Fibroblast of lung (primary cell): ENCODE data around the gene FGF5.

Source experiments
- EZH2 ChIP-seq: IDR thresholded peaks from 2 replicates; pipeline ENCODE4 v1.5.1; 2012; ENCODE audit warnings: low read length, control low read depth, mild to moderate bottlenecking; ENCODE audit errors: missing control alignments
- TF ChIP-seq, protein P1 (sequence below), 2 donors: IDR thresholded peaks in 1 of 2; conservative IDR thresholded peaks in 1 of 2; 1 replicate in 1 of 2; 2 replicates in 1 of 2; pipeline ENCODE4 v1.5.1; 2011 to 2012; ENCODE audit warnings: low read length in 2 of 2, control low read depth in 1 of 2, inconsistent platforms in 1 of 2, low read depth in 1 of 2, mild to moderate bottlenecking in 1 of 2

DNA sequence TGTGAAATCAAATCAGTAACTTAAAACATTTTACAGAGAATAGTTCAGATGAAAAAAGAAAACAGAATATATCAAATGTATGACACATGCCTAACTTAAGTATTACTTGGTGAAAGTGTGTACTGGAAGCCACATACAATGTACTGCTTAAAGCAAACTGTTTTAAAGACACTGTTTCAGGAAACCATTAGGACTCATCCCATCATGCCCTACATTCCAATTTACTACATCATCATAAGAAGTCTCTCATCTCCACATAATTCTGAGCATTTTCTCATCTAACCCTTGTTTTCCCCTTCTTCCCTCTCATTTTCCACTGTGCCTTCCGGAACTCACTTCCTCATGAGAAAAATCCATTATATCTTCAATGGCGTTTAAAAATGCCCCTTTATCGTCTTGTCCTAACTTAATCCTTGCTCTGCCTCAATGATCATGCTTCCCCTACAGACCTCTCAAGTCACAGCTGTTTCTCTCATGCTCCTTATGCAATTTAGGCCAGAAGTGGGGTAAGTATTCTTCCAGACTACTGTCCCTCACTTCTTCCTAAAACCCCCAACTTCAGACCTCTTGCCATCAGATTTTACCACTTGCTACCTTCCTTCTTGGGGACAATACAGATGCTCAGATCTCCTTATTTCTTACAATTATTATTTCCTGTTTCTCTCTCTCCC is 26.8 kb upstream of the FGF5 start:
- TF ChIP-seq, protein P1, sequence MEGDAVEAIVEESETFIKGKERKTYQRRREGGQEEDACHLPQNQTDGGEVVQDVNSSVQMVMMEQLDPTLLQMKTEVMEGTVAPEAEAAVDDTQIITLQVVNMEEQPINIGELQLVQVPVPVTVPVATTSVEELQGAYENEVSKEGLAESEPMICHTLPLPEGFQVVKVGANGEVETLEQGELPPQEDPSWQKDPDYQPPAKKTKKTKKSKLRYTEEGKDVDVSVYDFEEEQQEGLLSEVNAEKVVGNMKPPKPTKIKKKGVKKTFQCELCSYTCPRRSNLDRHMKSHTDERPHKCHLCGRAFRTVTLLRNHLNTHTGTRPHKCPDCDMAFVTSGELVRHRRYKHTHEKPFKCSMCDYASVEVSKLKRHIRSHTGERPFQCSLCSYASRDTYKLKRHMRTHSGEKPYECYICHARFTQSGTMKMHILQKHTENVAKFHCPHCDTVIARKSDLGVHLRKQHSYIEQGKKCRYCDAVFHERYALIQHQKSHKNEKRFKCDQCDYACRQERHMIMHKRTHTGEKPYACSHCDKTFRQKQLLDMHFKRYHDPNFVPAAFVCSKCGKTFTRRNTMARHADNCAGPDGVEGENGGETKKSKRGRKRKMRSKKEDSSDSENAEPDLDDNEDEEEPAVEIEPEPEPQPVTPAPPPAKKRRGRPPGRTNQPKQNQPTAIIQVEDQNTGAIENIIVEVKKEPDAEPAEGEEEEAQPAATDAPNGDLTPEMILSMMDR (conservative IDR thresholded peaks at IDR 0.05 in 1 of 2, IDR thresholded peaks at IDR 0.05 in 1 of 2; ENCODE audit: low read depth in 1 of 2, low read length in 2 of 2) = no peak
- TF ChIP-seq EZH2 = no peak
